AG10803 (cell line): ENCODE data around the gene EZR.

Source experiments
- DNase-seq: peaks from one replicate; pipeline ENCODE4 v3.0.0; 2010; ENCODE audit warnings: low read depth
- H3K4me3 ChIP-seq: 2 replicates; pipeline ENCODE4 v1.5.1; 2011; ENCODE audit warnings: mild to moderate bottlenecking, low read length, control low read depth
- TF ChIP-seq, protein P1 (sequence below): conservative IDR thresholded peaks from 2 replicates; pipeline ENCODE4 v1.5.1; 2011; ENCODE audit warnings: mild to moderate bottlenecking, low read length, control low read depth, inconsistent platforms

The EZR gene

GRCh38 chr6:158816329-158816728, 2.8 kb downstream of the EZR start:
- no peak overlapping the region for H3K4me3 ChIP-seq
- TF ChIP-seq, protein P1, sequence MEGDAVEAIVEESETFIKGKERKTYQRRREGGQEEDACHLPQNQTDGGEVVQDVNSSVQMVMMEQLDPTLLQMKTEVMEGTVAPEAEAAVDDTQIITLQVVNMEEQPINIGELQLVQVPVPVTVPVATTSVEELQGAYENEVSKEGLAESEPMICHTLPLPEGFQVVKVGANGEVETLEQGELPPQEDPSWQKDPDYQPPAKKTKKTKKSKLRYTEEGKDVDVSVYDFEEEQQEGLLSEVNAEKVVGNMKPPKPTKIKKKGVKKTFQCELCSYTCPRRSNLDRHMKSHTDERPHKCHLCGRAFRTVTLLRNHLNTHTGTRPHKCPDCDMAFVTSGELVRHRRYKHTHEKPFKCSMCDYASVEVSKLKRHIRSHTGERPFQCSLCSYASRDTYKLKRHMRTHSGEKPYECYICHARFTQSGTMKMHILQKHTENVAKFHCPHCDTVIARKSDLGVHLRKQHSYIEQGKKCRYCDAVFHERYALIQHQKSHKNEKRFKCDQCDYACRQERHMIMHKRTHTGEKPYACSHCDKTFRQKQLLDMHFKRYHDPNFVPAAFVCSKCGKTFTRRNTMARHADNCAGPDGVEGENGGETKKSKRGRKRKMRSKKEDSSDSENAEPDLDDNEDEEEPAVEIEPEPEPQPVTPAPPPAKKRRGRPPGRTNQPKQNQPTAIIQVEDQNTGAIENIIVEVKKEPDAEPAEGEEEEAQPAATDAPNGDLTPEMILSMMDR, result no peak
- no peak for DNase-seq

GRCh38 chr6:158815907-158816306, 3.3 kb downstream of the EZR start:
- TF ChIP-seq, protein P1, result no peak
- H3K4me3 ChIP-seq, result no peak overlapping the region

GRCh38 chr6:158815379-158815724, 3.8 kb downstream of the EZR start:
- H3K4me3 ChIP-seq, result no peak overlapping the region
- DNase-seq, result no peak
- TF ChIP-seq, protein P1, result no peak

More at GRCh38 chr6:158815907-158816306, 3.3 kb downstream of the EZR start:
- DNase-seq, result no peak

- TF ChIP-seq, protein P1, result no peak
- H3K4me3 ChIP-seq, result no peak overlapping the region
Measured at GRCh38 chr6:158813032-158813431, 6.1 kb downstream of the EZR start.

DNA sequence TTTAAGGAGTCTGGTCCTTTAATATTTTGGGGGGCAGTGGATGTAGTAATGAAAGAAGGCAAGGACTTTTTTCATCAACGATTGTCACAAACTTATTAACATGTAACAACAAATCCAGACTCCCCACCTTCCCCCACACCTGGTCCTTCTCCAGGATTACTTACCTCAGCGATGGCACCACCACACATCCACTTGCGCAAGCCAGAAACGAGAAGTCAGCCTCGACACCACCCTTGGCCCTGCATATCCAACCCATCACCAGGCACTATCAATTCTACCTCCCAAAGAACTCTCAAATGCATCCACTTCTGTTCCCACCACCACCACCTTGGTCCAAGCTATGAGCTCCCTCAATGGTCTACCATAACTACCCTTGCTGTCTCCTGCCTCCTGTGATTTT, 6.6 kb downstream of the EZR start:
- TF ChIP-seq, protein P1, result no peak
- no peak for DNase-seq
- H3K4me3 ChIP-seq, result no peak overlapping the region

More at GRCh38 chr6:158813032-158813431, 6.1 kb downstream of the EZR start:
- no peak for DNase-seq

- TF ChIP-seq, protein P1, result no peak
- DNase-seq, result no peak
- no peak overlapping the region for H3K4me3 ChIP-seq
Measured at GRCh38 chr6:158810155-158811095, 8.7 kb downstream of the EZR start.
